GM12892 (cell line): ENCODE results near the gene ATXN10.

ENCODE experiments used
- DNase-seq: peaks from one replicate; pipeline ENCODE4 v3.0.0; 2011; ENCODE audit not compliant: insufficient read length
- FAIRE-seq: peaks from 2 replicates; lab custom pipeline; 2011; peaks lifted over from hg19 to GRCh38; lab: Jason Lieb, UNC
- POLR2A ChIP-seq: IDR thresholded peaks from 2 replicates; pipeline ENCODE4 v1.6.1; 2011; ENCODE audit warnings: low read depth, low read length, control low read depth
- POLR2AphosphoS5 ChIP-seq: IDR thresholded peaks from 2 replicates; pipeline ENCODE4 v1.6.1; 2011; ENCODE audit warnings: low read depth, low read length, control low read depth
- TAF1 ChIP-seq: IDR thresholded peaks from 2 replicates; pipeline ENCODE4 v1.6.1; 2011; ENCODE audit warnings: low read depth, mild to moderate bottlenecking, control low read depth, low read length, borderline replicate concordance

ATXN10 gene

GRCh38 chr22:45636683-45637082 is 35.0 kb upstream of the ATXN10 start:
- FAIRE-seq (no peak), DNase-seq (no peak)
- no peak for TF ChIP-seq TAF1
- TF ChIP-seq POLR2A = no peak
- no peak for TF ChIP-seq POLR2AphosphoS5

- TF ChIP-seq POLR2A = no peak
- no peak for TF ChIP-seq POLR2AphosphoS5
- TF ChIP-seq TAF1 = no peak
- DNase-seq = no peak
- no peak for FAIRE-seq
These were observed 33.4 kb upstream of the ATXN10 start for GRCh38 chr22:45638197-45638596.

GRCh38 chr22:45638834-45639746 is 32.5 kb upstream of the ATXN10 start:
- DNase-seq (no peak), FAIRE-seq (no peak)
- TF ChIP-seq POLR2AphosphoS5 = no peak
- no peak for TF ChIP-seq TAF1
- TF ChIP-seq POLR2A = no peak

GRCh38 chr22:45639747-45640102 is 31.9 kb upstream of the ATXN10 start:
- no peak for TF ChIP-seq POLR2AphosphoS5
- TF ChIP-seq POLR2A = no peak
- no peak for TF ChIP-seq TAF1
- FAIRE-seq = no peak

GRCh38 chr22:45640291-45640940 is 31.2 kb upstream of the ATXN10 start:
- no peak for FAIRE-seq
- TF ChIP-seq TAF1 (no peak), POLR2A (no peak), POLR2AphosphoS5 (no peak)
- DNase-seq = no peak

More at GRCh38 chr22:45639747-45640102, 31.9 kb upstream of the ATXN10 start:
- no peak for DNase-seq

GRCh38 chr22:45640941-45641621 is 30.6 kb upstream of the ATXN10 start:
- DNase-seq (no peak), FAIRE-seq (no peak)
- TF ChIP-seq TAF1 (no peak), POLR2AphosphoS5 (no peak), POLR2A (no peak)

GRCh38 chr22:45642986-45643385 is 28.6 kb upstream of the ATXN10 start:
- FAIRE-seq (no peak), DNase-seq (no peak)
- no peak for TF ChIP-seq POLR2A
- no peak for TF ChIP-seq POLR2AphosphoS5
- no peak for TF ChIP-seq TAF1

- no peak for FAIRE-seq
- no peak for TF ChIP-seq POLR2AphosphoS5
- TF ChIP-seq TAF1 = no peak
- TF ChIP-seq POLR2A = no peak
These were observed 26.9 kb upstream of the ATXN10 start for GRCh38 chr22:45644714-45645113.

GRCh38 chr22:45645150-45645525 is 26.5 kb upstream of the ATXN10 start:
- FAIRE-seq = no peak
- no peak for DNase-seq
- no peak for TF ChIP-seq TAF1

More at GRCh38 chr22:45644714-45645113, 26.9 kb upstream of the ATXN10 start:
- DNase-seq = no peak

- DNase-seq (peak; percentile 90), FAIRE-seq (peak; percentile 85)
- TF ChIP-seq POLR2AphosphoS5 (no peak), TAF1 (no peak), POLR2A (no peak)
These were observed 25.9 kb upstream of the ATXN10 start for GRCh38 chr22:45645526-45646414.
